H9 (cell line): Measurements from ENCODE around the gene KCNA3. TPM values are rescaled to one million over a fixed set of nuclear protein-coding genes. Genes with fewer than 3 reads are reported as not detected.
A peak's percentile ranks its signal among the peaks of the same experiment; 100 is the strongest.

Source experiments
- DNase-seq: peaks from one replicate; pipeline ENCODE4 v3.0.0-alpha.2; 2017
- H2AFZ ChIP-seq: one replicate; pipeline ENCODE4 v1.6.1; 2013; ENCODE audit warnings: mild to moderate bottlenecking, low read length, control low read depth, moderate library complexity
- H2AK5ac ChIP-seq: 2 replicates; pipeline ENCODE4 v1.6.1; 2013; ENCODE audit warnings: low read length, control low read depth, mixed read lengths; ENCODE audit not compliant: insufficient read length
- H2BK120ac ChIP-seq: one replicate; pipeline ENCODE4 v1.6.1; 2013; ENCODE audit warnings: low read depth, mild to moderate bottlenecking, low read length, control low read depth, inconsistent platforms; ENCODE audit not compliant: poor library complexity, severe bottlenecking
- H2BK12ac ChIP-seq: 2 replicates; pipeline ENCODE4 v1.6.1; 2013; ENCODE audit warnings: low read length, control low read depth, mixed read lengths, low read depth; ENCODE audit not compliant: insufficient read length
- H2BK15ac ChIP-seq: 2 replicates; pipeline ENCODE4 v1.6.1; 2013; ENCODE audit warnings: low read depth, low read length, control low read depth
- H2BK20ac ChIP-seq: one replicate; pipeline ENCODE4 v1.6.1; 2013; ENCODE audit warnings: low read depth, mild to moderate bottlenecking, low read length, control low read depth, inconsistent platforms; ENCODE audit not compliant: poor library complexity, severe bottlenecking
- H2BK5ac ChIP-seq: 2 replicates; pipeline ENCODE4 v1.6.1; 2013; ENCODE audit warnings: low read length, control low read depth, mixed read lengths; ENCODE audit not compliant: insufficient read length
- H3K14ac ChIP-seq: 2 replicates; pipeline ENCODE4 v1.6.1; 2013; ENCODE audit warnings: low read length, control low read depth; ENCODE audit not compliant: insufficient read depth
- H3K18ac ChIP-seq: 2 replicates; pipeline ENCODE4 v1.6.1; 2013; ENCODE audit warnings: low read depth, mild to moderate bottlenecking, mixed read lengths, low read length, control low read depth; ENCODE audit not compliant: insufficient read length
- H3K23ac ChIP-seq: 2 replicates; pipeline ENCODE4 v1.6.1; 2013; ENCODE audit warnings: low read length, control low read depth, mixed read lengths, low read depth; ENCODE audit not compliant: insufficient read length
- H3K23me2 ChIP-seq: 2 replicates; pipeline ENCODE4 v1.6.1; 2013; ENCODE audit warnings: low read depth, mild to moderate bottlenecking, mixed read lengths, low read length, control low read depth; ENCODE audit not compliant: insufficient read length, poor library complexity, severe bottlenecking
- H3K27ac ChIP-seq: 2 replicates; pipeline ENCODE4 v1.5.1; 2013; ENCODE audit warnings: low read length, control low read depth, mixed read lengths, low read depth; ENCODE audit not compliant: insufficient read length
- H3K27me3 ChIP-seq: 2 replicates; pipeline ENCODE4 v1.6.1; 2013; ENCODE audit warnings: low read length, control low read depth, inconsistent platforms; ENCODE audit not compliant: insufficient read depth
- H3K4ac ChIP-seq: 2 replicates; pipeline ENCODE4 v1.6.1; 2013; ENCODE audit warnings: low read depth, mild to moderate bottlenecking, control low read depth, inconsistent platforms, low read length, moderate library complexity
- H3K4me1 ChIP-seq: 2 replicates; pipeline ENCODE4 v1.6.1; 2013; ENCODE audit warnings: low read length, control low read depth, inconsistent platforms; ENCODE audit not compliant: insufficient read depth
- H3K4me2 ChIP-seq: 2 replicates; pipeline ENCODE4 v1.6.1; 2013; ENCODE audit warnings: low read length, control low read depth, mixed read lengths; ENCODE audit not compliant: insufficient read length, insufficient read depth
- H3K56ac ChIP-seq: 2 replicates; pipeline ENCODE4 v1.6.1; 2013; ENCODE audit warnings: low read depth, mild to moderate bottlenecking, mixed read lengths, low read length, control low read depth; ENCODE audit not compliant: insufficient read length
- H3K79me1 ChIP-seq: 2 replicates; pipeline ENCODE4 v1.6.1; 2013; ENCODE audit warnings: low read depth, mild to moderate bottlenecking, moderate library complexity, low read length, control low read depth, inconsistent platforms; ENCODE audit not compliant: insufficient read depth, poor library complexity, severe bottlenecking
- H3K79me2 ChIP-seq: 2 replicates; pipeline ENCODE4 v1.6.1; 2013; ENCODE audit warnings: low read length, control low read depth, inconsistent platforms; ENCODE audit not compliant: insufficient read depth
- H3K9ac ChIP-seq: 2 replicates; pipeline ENCODE4 v1.6.1; 2013; ENCODE audit warnings: low read length, control low read depth, mixed read lengths; ENCODE audit not compliant: insufficient read length; ENCODE audit errors: extremely low read depth
- H3K9me3 ChIP-seq: one replicate; pipeline ENCODE4 v1.6.1; 2013; ENCODE audit warnings: low read depth, low read length, inconsistent platforms; ENCODE audit not compliant: control insufficient read depth
- H3T11ph ChIP-seq: one replicate; pipeline ENCODE4 v1.6.1; 2013; ENCODE audit warnings: mild to moderate bottlenecking, low read length, control low read depth, inconsistent platforms
- H4K20me1 ChIP-seq: one replicate; pipeline ENCODE4 v1.6.1; 2013; ENCODE audit not compliant: control insufficient read depth, insufficient read length, insufficient read depth
- H4K5ac ChIP-seq: 2 replicates; pipeline ENCODE4 v1.6.1; 2013; ENCODE audit warnings: low read depth, mild to moderate bottlenecking, mixed read lengths, low read length, control low read depth; ENCODE audit not compliant: insufficient read length
- H4K8ac ChIP-seq: replicated peaks from 2 replicates; pipeline ENCODE4 v1.6.1; 2013; ENCODE audit warnings: low read length, control low read depth, mixed read lengths, low read depth; ENCODE audit not compliant: insufficient read length
- H4K91ac ChIP-seq: 2 replicates; pipeline ENCODE4 v1.6.1; 2013; ENCODE audit warnings: low read depth, mild to moderate bottlenecking, moderate library complexity, mixed read lengths, low read length, control low read depth; ENCODE audit not compliant: insufficient read length
- H3K27ac Mint-ChIP-seq, 3 experiments: 2 replicates in 2 of 3; 3 replicates in 1 of 3; pipeline ENCODE4 v1.8.0; 2020 to 2021; ENCODE audit warnings: mixed read lengths in 3 of 3, mild to moderate bottlenecking in 1 of 3, moderate library complexity in 1 of 3
- H3K27me3 Mint-ChIP-seq: 2 replicates; pipeline ENCODE4 v1.8.0; 2021; ENCODE audit warnings: low read depth, mild to moderate bottlenecking, moderate library complexity, mixed read lengths
- H3K36me3 Mint-ChIP-seq, 3 experiments: 2 replicates in 2 of 3; 3 replicates in 1 of 3; pipeline ENCODE4 v1.8.0; 2020 to 2021; ENCODE audit warnings: low read depth in 3 of 3, mixed read lengths in 3 of 3; ENCODE audit not compliant: insufficient read depth in 1 of 3
- H3K4me1 Mint-ChIP-seq, 2 experiments: 2 replicates each; pipeline ENCODE4 v1.8.0; 2020; ENCODE audit warnings: mixed read lengths in 2 of 2
- H3K4me3 Mint-ChIP-seq, 2 experiments: 2 replicates in 1 of 2; 3 replicates in 1 of 2; pipeline ENCODE4 v1.8.0; 2020 to 2021; ENCODE audit warnings: mild to moderate bottlenecking in 2 of 2, mixed read lengths in 2 of 2, moderate library complexity in 1 of 2
- H3K9me3 Mint-ChIP-seq, 2 experiments: 2 replicates in 1 of 2; 3 replicates in 1 of 2; pipeline ENCODE4 v1.8.0; 2020; ENCODE audit warnings: mild to moderate bottlenecking in 2 of 2, mixed read lengths in 2 of 2, moderate library complexity in 1 of 2
- CTCF ChIP-seq: fragments of 200-600 bp; sonication (generic); conservative IDR thresholded peaks from 3 replicates; pipeline ENCODE4 v1.8.0; 2021; ENCODE audit warnings: antibody characterized with exemption, mild to moderate bottlenecking
- WGBS: extraction: QIAGEN DNeasy Blood & Tissue Kit; methylation state at CpG from one replicate; pipeline ENCODE4 v1.1.7; 2013; ENCODE audit warnings: missing lambda C conversion rate, low lambda C conversion rate, mixed read lengths; ENCODE audit not compliant: insufficient read length; ENCODE audit errors: extremely low coverage; 5-methylcytosine and 5-hydroxymethylcytosine counted together
- total RNA-seq: library from RNA; stranded (reverse); gene quantifications from 2 replicates; pipeline ENCODE4 v1.2.1, GENCODE V29; 2021

KCNA3 gene
- total RNA-seq, 1 experiment from 2014 or later = 0.92 TPM

DNA sequence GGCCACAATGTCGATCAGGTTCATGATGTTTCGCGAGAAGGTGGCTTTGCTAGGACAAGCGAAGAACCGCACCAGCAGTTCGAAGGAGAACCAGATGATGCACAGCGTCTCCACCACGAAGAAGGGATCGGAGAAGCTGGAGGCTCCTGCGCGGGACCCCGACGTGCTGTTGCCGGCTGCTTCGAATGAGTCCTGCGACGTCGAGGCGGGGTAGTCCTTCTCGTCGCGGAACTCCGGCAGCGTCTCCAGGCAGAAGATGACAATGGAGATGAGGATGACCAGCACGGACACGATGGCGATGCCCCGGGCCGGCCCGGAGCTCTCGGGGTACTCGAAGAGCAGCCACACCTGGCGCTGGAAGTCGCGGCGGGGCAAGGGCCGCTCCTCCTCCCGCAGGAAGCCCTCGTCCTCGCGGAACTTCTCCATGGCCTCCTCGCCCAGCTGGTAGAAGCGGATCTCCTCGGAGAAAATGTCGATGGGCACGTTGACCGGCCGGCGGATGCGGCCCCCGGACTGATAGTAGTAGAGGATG lies 869 bp downstream of the KCNA3 start:
- H2BK20ac ChIP-seq = no peak overlapping the region
- Mint-ChIP-seq H3K9me3 (peaks cover 7 to 9% of the 10 kb centered on the region in 2 experiments), H3K27ac (no peak overlapping the region), H3K36me3 (peaks cover 4 to 6% (median 6%) of the 10 kb centered on the region in 3 experiments; a peak in 5 of 7 replicates), H3K27me3 (peaks cover 80% of the 10 kb centered on the region), H3K4me1 (peaks cover 9 to 13% of the 10 kb centered on the region in 2 experiments), H3K4me3 (peak overlapping the region; percentile 55 to 79)
- peak overlapping the region; percentile 49 for H3K4me2 ChIP-seq
- no peak for TF ChIP-seq CTCF
- H2BK15ac ChIP-seq = no peak overlapping the region
- peaks cover 14% of the 10 kb centered on the region for H3K23me2 ChIP-seq
- no peak overlapping the region for H3K56ac ChIP-seq
- no peak overlapping the region for H2AFZ ChIP-seq
- H4K5ac ChIP-seq = no peak overlapping the region
- H3K18ac ChIP-seq = peak overlapping the region; percentile 27
- H2BK120ac ChIP-seq = no peak overlapping the region
- H4K20me1 ChIP-seq = no peaks in the 10 kb centered on the region
- WGBS = no CpG with 5 or more reads among the region's 51 CpGs
- no peaks in the 10 kb centered on the region for H3K79me2 ChIP-seq
- H3K4ac ChIP-seq = no peak overlapping the region
- no peak for DNase-seq
- H3K27me3 ChIP-seq = peaks cover 30% of the 10 kb centered on the region
- H2BK5ac ChIP-seq = no peak overlapping the region
- H3K9me3 ChIP-seq = no peaks in the 10 kb centered on the region
- no peak overlapping the region for H3K9ac ChIP-seq
- 0 out of 2 replicates have a peak overlapping the region, but pooled peaks have one; percentile 31 for H3K14ac ChIP-seq
- H4K91ac ChIP-seq = no peak overlapping the region
- no peak overlapping the region for H3K27ac ChIP-seq
- H3T11ph ChIP-seq = no peak overlapping the region
- no peaks in the 10 kb centered on the region for H3K79me1 ChIP-seq
- no peak overlapping the region for H2BK12ac ChIP-seq
- H2AK5ac ChIP-seq = no peak overlapping the region
- no peak overlapping the region for H3K23ac ChIP-seq
- H3K4me1 ChIP-seq = peaks cover 4% of the 10 kb centered on the region
- no peak overlapping the region for H4K8ac ChIP-seq
